HFFc6 (cell line): ENCODE results near the gene UGT3A2. TPM values are rescaled to one million over a fixed set of nuclear protein-coding genes. Genes with fewer than 3 reads are reported as not detected.
"Not testable (repeated sequence)": the region's sequence is repeated elsewhere in the genome, so short reads cannot be mapped to it uniquely, and the experiment has no call there.

Source experiments
- DNase-seq: peaks from one replicate; pipeline ENCODE4 v3.0.0-alpha.2; 2018
- H3K27ac Mint-ChIP-seq: 2 replicates; pipeline ENCODE4 v1.8.0; 2020; ENCODE audit warnings: mild to moderate bottlenecking, mixed read lengths
- H3K27me3 Mint-ChIP-seq: 2 replicates; pipeline ENCODE4 v1.8.0; 2021; ENCODE audit warnings: mild to moderate bottlenecking, moderate library complexity, mixed read lengths; ENCODE audit not compliant: insufficient read depth
- H3K36me3 Mint-ChIP-seq: 2 replicates; pipeline ENCODE4 v1.8.0; 2021; ENCODE audit warnings: low read depth, mixed read lengths
- H3K4me1 Mint-ChIP-seq: 2 replicates; pipeline ENCODE4 v1.8.0; 2020; ENCODE audit warnings: low read depth, mixed read lengths
- H3K4me3 Mint-ChIP-seq: 2 replicates; pipeline ENCODE4 v1.8.0; 2020; ENCODE audit warnings: mild to moderate bottlenecking, moderate library complexity, mixed read lengths
- H3K9me3 Mint-ChIP-seq: 2 replicates; pipeline ENCODE4 v1.8.0; 2020; ENCODE audit warnings: mild to moderate bottlenecking, mixed read lengths
- CTCF ChIP-seq: fragments of 200-600 bp; sonication (generic); IDR thresholded peaks from 2 replicates; pipeline ENCODE4 v1.5.0; 2021; ENCODE audit warnings: antibody characterized with exemption, mild to moderate bottlenecking
- total RNA-seq, 6 experiments: library from RNA; stranded (reverse); fragmentation: NEBNext Ultra II Directional; extraction: Animal tissue kit (Norgen Biotek cat#: 25700); gene quantifications; 2 replicates in 1 of 6; 3 replicates in 5 of 6; pipeline ENCODE4 v1.2.3, GENCODE V29; 2021

The UGT3A2 gene
- total RNA-seq, 6 experiments from 2014 or later: not detected

GRCh38 chr5:36035696-36036095, 31.0 kb downstream of the UGT3A2 start:
- H3K4me3 Mint-ChIP-seq: no peak overlapping the region
- no peak for TF ChIP-seq CTCF
- no peak for DNase-seq
- no peaks in the 10 kb centered on the region for H3K4me1 Mint-ChIP-seq
- peaks cover 16% of the 10 kb centered on the region for H3K27me3 Mint-ChIP-seq
- H3K36me3 Mint-ChIP-seq: no peaks in the 10 kb centered on the region
- no peaks in the 10 kb centered on the region for H3K9me3 Mint-ChIP-seq
- no peak overlapping the region for H3K27ac Mint-ChIP-seq

- DNase-seq, H3K4me1 Mint-ChIP-seq, H3K27ac Mint-ChIP-seq, H3K36me3 Mint-ChIP-seq, H3K4me3 Mint-ChIP-seq, H3K9me3 Mint-ChIP-seq: not testable (repeated sequence)
- H3K27me3 Mint-ChIP-seq: peaks cover 17% of the 10 kb centered on the region
Observed at GRCh38 chr5:36034536-36035134, 32.0 kb downstream of the UGT3A2 start.

- Mint-ChIP-seq H3K4me3 (no peak overlapping the region), H3K36me3 (no peaks in the 10 kb centered on the region), H3K27ac (no peak overlapping the region), H3K4me1 (no peaks in the 10 kb centered on the region), H3K9me3 (no peaks in the 10 kb centered on the region), H3K27me3 (peaks cover 15% of the 10 kb centered on the region)
- TF ChIP-seq CTCF: no peak
- DNase-seq: no peak
Observed at GRCh38 chr5:36033486-36033885, 33.2 kb downstream of the UGT3A2 start.

- no peaks in the 10 kb centered on the region for H3K9me3 Mint-ChIP-seq
- DNase-seq: no peak
- H3K27me3 Mint-ChIP-seq: peaks cover 15% of the 10 kb centered on the region
- H3K36me3 Mint-ChIP-seq: no peaks in the 10 kb centered on the region
- H3K27ac Mint-ChIP-seq: no peak overlapping the region
- H3K4me3 Mint-ChIP-seq: no peak overlapping the region
- no peaks in the 10 kb centered on the region for H3K4me1 Mint-ChIP-seq
- no peak for TF ChIP-seq CTCF
Observed at GRCh38 chr5:36033047-36033446, 33.6 kb downstream of the UGT3A2 start.

GRCh38 chr5:36031223-36031622, 35.5 kb downstream of the UGT3A2 start:
- H3K36me3 Mint-ChIP-seq: no peaks in the 10 kb centered on the region
- peaks cover 10% of the 10 kb centered on the region for H3K27me3 Mint-ChIP-seq
- no peaks in the 10 kb centered on the region for H3K4me1 Mint-ChIP-seq
- no peak for TF ChIP-seq CTCF
- no peaks in the 10 kb centered on the region for H3K9me3 Mint-ChIP-seq
- H3K4me3 Mint-ChIP-seq: no peak overlapping the region
- H3K27ac Mint-ChIP-seq: no peak overlapping the region
- no peak for DNase-seq

GRCh38 chr5:36029914-36030313, 36.8 kb downstream of the UGT3A2 start:
- no peak for DNase-seq
- Mint-ChIP-seq H3K36me3 (no peaks in the 10 kb centered on the region), H3K4me1 (no peaks in the 10 kb centered on the region), H3K9me3 (no peaks in the 10 kb centered on the region), H3K27me3 (peaks cover 10% of the 10 kb centered on the region), H3K27ac (no peak overlapping the region), H3K4me3 (no peak overlapping the region)
- TF ChIP-seq CTCF: no peak
